Adrenal gland (tissue), 12 donors: ENCODE measurements around the gene URI1. TPM values are rescaled to one million over a fixed set of nuclear protein-coding genes. Genes with fewer than 3 reads are reported as not detected.
A peak's percentile ranks its signal among the peaks of the same experiment; 100 is the strongest.

Source experiments
- DNase-seq, 7 donors: peaks; one replicate each; pipeline ENCODE4 v3.0.0-alpha.2; 2019 to 2020
- H3K27ac ChIP-seq, 5 donors: fragments of 200-600 bp; sonication (generic) in 4 of 5; 1 replicate in 3 of 5; 2 replicates in 2 of 5; pipeline versions ENCODE4 v1.5.1 to v1.8.0; 2016 to 2020; ENCODE audit warnings: mild to moderate bottlenecking in 1 of 5
- H3K27me3 ChIP-seq: fragments of 200-600 bp; 2 replicates; pipeline ENCODE4 v1.8.0; 2021
- H3K36me3 ChIP-seq, 2 donors: fragments of 200-600 bp; replicated peaks in 1 of 2; 1 replicate in 1 of 2; 2 replicates in 1 of 2; pipeline versions ENCODE4 v1.5.1 to v1.8.0; 2018 to 2022
- H3K4me1 ChIP-seq, 2 donors: fragments of 200-600 bp; replicated peaks in 1 of 2; 1 replicate in 1 of 2; 2 replicates in 1 of 2; pipeline versions ENCODE4 v1.5.1 to v1.8.0; 2018 to 2021
- H3K4me3 ChIP-seq, 4 donors: fragments of 200-600 bp; sonication (generic) in 3 of 4; one replicate each; pipeline ENCODE4 v1.5.1; 2016 to 2018
- H3K9me3 ChIP-seq, 3 donors: fragments of 200-600 bp; sonication (generic) in 1 of 3; replicated peaks in 1 of 3; 1 replicate in 2 of 3; 2 replicates in 1 of 3; pipeline versions ENCODE4 v1.5.1 to v1.8.0; 2016 to 2021
- POLR2A ChIP-seq, 2 donors: fragments of 450-650 bp; IDR thresholded peaks; one replicate each; pipeline ENCODE4 v1.6.1; 2017; ENCODE audit warnings: antibody characterized with exemption in 2 of 2, mild to moderate bottlenecking in 2 of 2, moderate library complexity in 1 of 2
- WGBS, 4 donors: extraction: QIAGEN DNeasy Blood & Tissue Kit in 2 of 4; methylation state at CpG; one replicate each; pipeline versions ENCODE4 v1.1.5 to v1.1.7; 2013 to 2017; 5-methylcytosine and 5-hydroxymethylcytosine counted together
- intact Hi-C, 2 donors: fragments of 100-400 bp; cut with DNase I; formaldehyde crosslinking; loops; one replicate each; pipeline versions ENCODE4 v1.14.1 to v1.15.0; 2022 to 2023
- polyA plus RNA-seq, 3 donors: library from polyadenylated mRNA; stranded (reverse); fragments of 200-250 nt in 2 of 3; fragments of 350-450 nt in 1 of 3; fragmentation: Illumina TruSeq in 1 of 3; extraction: RNeasy Lipid Tissue Mini Kit (QIAGEN cat#74804) in 1 of 3; gene quantifications; one replicate each; pipeline ENCODE4 v1.2.3, GENCODE V29; 2013 to 2014
- total RNA-seq, 9 donors: library from RNA; depleted of rRNA in 4 of 9; stranded (reverse); fragments of >200 nt in 4 of 9; fragments of 120-200 nt in 1 of 9; fragmentation: NEBNext Ultra II Directional in 1 of 9; extraction: Animal tissue kit (Norgen Biotek cat#: 25700) in 1 of 9; gene quantifications; one replicate each; pipeline versions ENCODE4 v1.1.0 to v1.2.4, GENCODE V29; 2013 to 2023
- TF ChIP-seq, protein P1 (sequence below), 6 experiments: fragments of 450-650 bp in 4 of 6; fragments of 200-600 bp in 2 of 6; sonication (generic) in 1 of 6; IDR thresholded peaks; 1 replicate in 5 of 6; 2 replicates in 1 of 6; pipeline versions ENCODE4 v1.5.1 to v1.8.0; 2016 to 2021; ENCODE audit warnings: antibody characterized with exemption in 6 of 6, mild to moderate bottlenecking in 2 of 6, moderate library complexity in 1 of 6
- donor health status: healthy with polysubstance abuse.
- donor health status: Bipolar disorder and iron deficiency.
- donor health status: DM: yes; HTN: yes; CAD: no.
- donor health status: DM: no; HTN: no; CAD: no.
- donor health status: DM: no; HTN: no; CAD: no.
- donor health status: DM: yes; HTN: yes; CAD: no.

The URI1 gene
- total and polyA plus RNA-seq, 12 donors = 21.6 to 115 (median 71.1) TPM

DNA sequence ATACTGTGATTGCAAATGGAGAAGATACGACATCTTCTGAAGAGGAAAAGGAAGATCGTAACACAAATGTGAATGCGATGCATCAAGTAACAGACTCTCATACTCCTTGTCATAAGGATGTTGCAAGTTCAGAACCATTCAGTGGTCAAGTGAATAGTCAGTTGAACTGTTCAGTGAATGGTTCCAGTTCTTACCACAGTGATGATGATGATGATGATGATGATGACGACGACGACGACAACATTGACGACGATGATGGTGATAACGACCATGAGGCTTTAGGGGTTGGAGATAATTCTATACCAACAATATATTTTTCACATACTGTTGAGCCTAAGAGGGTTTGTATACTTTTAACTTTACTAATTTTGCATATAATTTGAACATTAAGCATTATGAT lies 67.0 kb downstream of the URI1 start:
- H3K27me3 ChIP-seq = no peaks in the 10 kb centered on the region
- H3K27ac ChIP-seq = no peak overlapping the region
- peaks cover 0 to 11% of the 10 kb centered on the region in 2 donors for H3K4me1 ChIP-seq
- no peak for TF ChIP-seq POLR2A (IDR thresholded peaks at IDR 0.05)
- TF ChIP-seq, protein P1, sequence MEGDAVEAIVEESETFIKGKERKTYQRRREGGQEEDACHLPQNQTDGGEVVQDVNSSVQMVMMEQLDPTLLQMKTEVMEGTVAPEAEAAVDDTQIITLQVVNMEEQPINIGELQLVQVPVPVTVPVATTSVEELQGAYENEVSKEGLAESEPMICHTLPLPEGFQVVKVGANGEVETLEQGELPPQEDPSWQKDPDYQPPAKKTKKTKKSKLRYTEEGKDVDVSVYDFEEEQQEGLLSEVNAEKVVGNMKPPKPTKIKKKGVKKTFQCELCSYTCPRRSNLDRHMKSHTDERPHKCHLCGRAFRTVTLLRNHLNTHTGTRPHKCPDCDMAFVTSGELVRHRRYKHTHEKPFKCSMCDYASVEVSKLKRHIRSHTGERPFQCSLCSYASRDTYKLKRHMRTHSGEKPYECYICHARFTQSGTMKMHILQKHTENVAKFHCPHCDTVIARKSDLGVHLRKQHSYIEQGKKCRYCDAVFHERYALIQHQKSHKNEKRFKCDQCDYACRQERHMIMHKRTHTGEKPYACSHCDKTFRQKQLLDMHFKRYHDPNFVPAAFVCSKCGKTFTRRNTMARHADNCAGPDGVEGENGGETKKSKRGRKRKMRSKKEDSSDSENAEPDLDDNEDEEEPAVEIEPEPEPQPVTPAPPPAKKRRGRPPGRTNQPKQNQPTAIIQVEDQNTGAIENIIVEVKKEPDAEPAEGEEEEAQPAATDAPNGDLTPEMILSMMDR (IDR thresholded peaks at IDR 0.05) = no peak
- intact Hi-C loops = no loop called here
- WGBS, 4 donors = 96 to 97% (median 97%) methylated on average over 10 of the region's 10 CpGs
- no peak for DNase-seq
- peaks cover 0 to 6% (median 0%) of the 10 kb centered on the region in 3 donors for H3K9me3 ChIP-seq
- H3K36me3 ChIP-seq = peaks cover 0 to 3% of the 10 kb centered on the region in 2 donors
- H3K4me3 ChIP-seq = no peak overlapping the region

DNA sequence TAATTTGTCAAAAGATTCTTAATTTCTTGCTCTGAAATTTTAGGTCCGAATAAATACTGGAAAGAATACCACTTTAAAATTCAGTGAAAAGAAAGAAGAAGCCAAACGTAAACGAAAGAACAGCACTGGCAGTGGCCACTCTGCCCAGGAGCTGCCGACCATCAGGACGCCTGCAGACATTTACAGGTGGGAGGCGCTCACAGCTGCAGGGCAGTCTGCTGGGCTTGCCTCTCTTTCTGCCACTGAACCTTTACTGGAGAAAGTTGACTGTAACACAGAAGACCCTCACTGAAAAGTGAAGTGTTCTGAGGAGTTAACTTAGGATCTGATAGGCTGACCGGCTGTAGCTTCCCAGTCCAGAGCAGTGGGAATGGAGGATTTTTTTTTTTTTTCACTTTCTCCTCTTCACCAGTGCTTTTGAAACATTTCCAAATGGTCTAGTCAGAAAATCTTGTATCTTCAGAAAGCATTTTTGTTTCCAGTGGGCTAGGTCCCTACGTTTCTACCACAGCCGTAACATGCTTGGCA lies 69.1 kb downstream of the URI1 start:
- H3K27me3 ChIP-seq = no peaks in the 10 kb centered on the region
- peaks cover 0 to 6% of the 10 kb centered on the region in 2 donors for H3K4me1 ChIP-seq
- peaks cover 0 to 3% of the 10 kb centered on the region in 2 donors for H3K36me3 ChIP-seq
- peak in 3 of 7 donors; percentile 21 to 39 (median 30) for DNase-seq
- TF ChIP-seq POLR2A (IDR thresholded peaks at IDR 0.05) = no peak
- TF ChIP-seq, protein P1 (IDR thresholded peaks at IDR 0.05) = no peak
- 46 to 59% (median 57%) methylated on average over 9 of the region's 9 CpGs for WGBS, 4 donors
- H3K9me3 ChIP-seq = peaks cover 0 to 6% (median 0%) of the 10 kb centered on the region in 3 donors
- H3K27ac ChIP-seq = peak overlapping the region in 1 of 5 donors; percentile 14
- intact Hi-C loops = no loop called here
- peak overlapping the region in 1 of 4 donors; percentile 15 for H3K4me3 ChIP-seq

DNA sequence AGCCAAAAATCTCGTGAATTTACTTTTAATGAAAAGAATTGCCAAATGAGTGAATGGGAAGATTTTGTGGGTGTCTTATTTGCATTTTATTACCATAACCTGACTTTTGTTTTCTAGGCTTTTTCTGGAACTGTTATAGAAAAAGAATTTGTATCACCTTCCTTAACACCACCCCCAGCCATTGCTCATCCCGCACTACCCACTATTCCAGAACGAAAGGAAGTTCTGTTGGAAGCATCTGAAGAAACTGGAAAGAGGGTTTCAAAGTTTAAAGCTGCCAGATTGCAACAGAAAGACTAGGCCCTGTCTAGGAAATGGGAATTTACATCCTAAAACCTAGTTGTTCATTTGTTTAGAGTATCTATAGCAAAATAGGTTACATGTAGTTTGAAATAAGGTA lies 72.7 kb downstream of the URI1 start:
- peaks cover 0 to 6% of the 10 kb centered on the region in 2 donors for H3K4me1 ChIP-seq
- H3K36me3 ChIP-seq = no peaks in the 10 kb centered on the region
- H3K4me3 ChIP-seq = no peak overlapping the region
- H3K27ac ChIP-seq = no peak overlapping the region
- intact Hi-C loops = no loop called here
- H3K27me3 ChIP-seq = no peaks in the 10 kb centered on the region
- 95 to 97% (median 96%) methylated on average over 3 of the region's 3 CpGs for WGBS, 4 donors
- no peak for DNase-seq
- TF ChIP-seq POLR2A (IDR thresholded peaks at IDR 0.05) = no peak
- TF ChIP-seq, protein P1 (IDR thresholded peaks at IDR 0.05) = no peak
- H3K9me3 ChIP-seq = peaks cover 0 to 6% (median 0%) of the 10 kb centered on the region in 3 donors

DNA sequence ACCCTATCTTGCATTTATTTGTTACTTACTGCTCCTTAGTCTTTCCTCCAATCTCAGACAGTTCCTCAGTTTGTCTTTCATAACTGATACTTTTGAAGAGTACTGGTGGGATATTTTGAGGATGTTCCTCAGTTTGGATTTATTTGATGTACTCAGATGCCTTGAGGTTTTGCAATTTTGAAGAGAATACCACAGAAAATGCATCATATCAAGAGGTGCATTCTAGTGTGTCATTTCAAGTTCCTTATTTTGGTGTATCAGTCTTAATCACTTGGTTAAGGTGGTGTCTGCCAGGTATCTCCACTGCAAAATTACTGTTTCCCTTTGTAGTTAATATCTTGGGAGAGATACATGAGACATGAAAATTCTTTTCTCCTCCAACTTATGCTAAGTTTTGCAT lies 75.1 kb downstream of the URI1 start:
- Histone ChIP-seq H3K27ac (no peak overlapping the region), H3K9me3 (no peaks in the 10 kb centered on the region), H3K4me3 (no peak overlapping the region), H3K27me3 (no peaks in the 10 kb centered on the region), H3K36me3 (no peaks in the 10 kb centered on the region), H3K4me1 (no peaks in the 10 kb centered on the region)
- TF ChIP-seq POLR2A (IDR thresholded peaks at IDR 0.05) = no peak
- TF ChIP-seq, protein P1 (IDR thresholded peaks at IDR 0.05) = no peak
- DNase-seq = no peak
- intact Hi-C loops = no loop called here
